Putamen (tissue), 1 donor: ENCODE data around the gene GLDC.
A peak's percentile ranks its signal among the peaks of the same experiment; 100 is the strongest.
"Not testable (repeated sequence)": the region's sequence is repeated elsewhere in the genome, so short reads cannot be mapped to it uniquely, and the experiment has no call there.

Experiments
- DNase-seq: peaks from one replicate; pipeline ENCODE4 v3.0.0-alpha.2; 2016; ENCODE audit warnings: low spot score

GLDC gene

GRCh38 chr9:6645355-6646292, at the start of gene GLDC:
Gene GLDC, minus strand, starts transcription at chr9:6645729. Its CDS starts 230 bp downstream, at chr9:6645499.
- peak; percentile 42 for DNase-seq

GRCh38 chr9:6692881-6693361, 47.4 kb upstream of the GLDC start:
- no peak for DNase-seq

DNA sequence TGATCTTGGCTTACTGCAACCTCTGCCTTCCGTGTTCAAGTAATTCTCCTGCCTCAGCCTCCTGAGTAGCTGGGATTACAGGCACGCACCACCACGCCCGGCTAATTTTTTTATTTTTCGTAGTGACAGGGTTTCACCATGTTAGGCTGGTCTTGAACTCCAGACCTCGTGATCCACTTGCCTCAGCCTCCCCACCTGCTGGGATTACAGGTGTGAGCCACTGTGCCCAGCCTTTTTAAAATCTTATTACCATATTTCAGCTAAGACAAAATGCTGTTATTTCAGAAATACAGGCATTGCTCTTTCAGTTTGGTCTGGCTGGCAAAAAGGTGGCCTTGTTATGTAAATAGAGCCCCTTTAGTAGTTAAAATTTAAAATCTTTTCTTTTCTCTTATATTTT, 46.9 kb upstream of the GLDC start:
- no peak for DNase-seq

DNA sequence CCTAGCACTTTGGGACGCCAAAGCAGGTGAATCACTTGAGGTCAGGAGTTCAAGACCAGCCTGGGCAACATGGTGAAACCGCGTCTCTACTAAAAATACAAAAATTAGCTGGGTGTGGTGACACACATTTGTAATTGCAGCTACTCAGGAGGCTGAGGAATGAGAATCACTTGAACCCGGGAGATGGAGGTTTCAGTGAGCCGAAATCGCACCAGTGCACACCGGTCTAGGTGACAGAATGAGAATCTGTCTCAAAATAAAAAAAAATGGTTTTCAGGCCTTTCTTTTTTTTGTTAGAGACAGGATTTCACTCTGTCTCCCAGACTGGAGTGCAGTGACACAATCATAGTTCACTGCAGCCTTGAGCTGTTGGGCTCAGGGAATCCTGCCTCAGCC, 45.1 kb upstream of the GLDC start:
- DNase-seq: not testable (repeated sequence)

DNA sequence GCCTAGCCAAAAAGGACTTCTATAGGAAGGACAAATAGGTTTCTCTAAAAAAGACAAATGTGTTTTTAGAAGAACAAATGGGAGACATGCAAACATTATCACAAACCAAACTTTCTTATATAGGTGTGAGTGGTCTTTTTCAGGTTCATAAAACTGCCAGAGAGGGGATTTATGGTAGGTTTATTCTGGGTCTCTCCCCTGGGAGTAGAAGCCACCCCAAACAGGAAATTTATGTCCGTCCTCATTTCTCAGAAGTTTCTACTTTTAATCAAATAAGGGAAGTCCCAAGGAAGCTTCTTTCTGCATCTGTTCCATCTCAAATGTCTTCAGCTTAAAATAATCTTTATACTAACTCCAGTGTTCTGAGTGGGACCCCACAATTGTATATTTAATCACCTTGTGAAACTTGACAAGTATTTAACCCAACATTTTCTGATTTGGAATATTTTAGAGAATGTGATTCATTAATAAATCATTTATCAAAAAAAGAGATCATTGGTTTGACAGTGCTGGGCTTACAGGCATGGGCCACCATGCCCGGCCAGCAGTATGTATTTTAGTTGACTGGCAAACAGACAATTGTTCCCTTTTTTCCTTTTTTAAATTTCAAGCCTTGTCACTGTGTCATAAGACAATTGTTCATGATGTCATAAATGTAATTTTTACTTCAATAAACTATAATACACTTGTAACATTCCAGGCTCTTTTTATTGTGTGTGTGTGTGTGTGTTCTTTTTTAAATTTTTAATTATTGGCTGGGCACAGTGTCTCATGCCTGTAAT, 44.6 kb upstream of the GLDC start:
- no peak for DNase-seq

DNA sequence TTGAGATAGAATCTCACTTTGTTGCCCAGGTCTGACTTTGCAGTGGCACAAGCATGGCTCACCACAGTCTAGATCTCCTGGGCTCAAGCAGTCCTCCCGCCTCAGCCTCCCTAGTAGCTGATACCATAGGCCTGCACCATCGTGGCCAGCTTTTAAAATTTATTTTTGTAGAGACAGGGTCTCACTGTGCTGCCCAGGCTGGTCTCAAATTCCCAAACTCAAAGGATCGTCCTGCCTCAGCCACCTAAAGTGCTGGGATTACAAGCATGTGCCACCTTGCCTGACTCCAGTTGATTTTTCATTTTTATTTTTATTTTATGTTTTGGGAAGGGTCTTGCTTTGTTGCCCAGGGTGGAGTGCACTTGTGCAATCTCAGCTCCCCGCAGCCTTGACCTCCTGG, 41.7 kb upstream of the GLDC start:
- no peak for DNase-seq

- DNase-seq: peak; percentile 29
These were observed 40.9 kb upstream of the GLDC start for GRCh38 chr9:6686396-6686795.

GRCh38 chr9:6681957-6682501, 36.5 kb upstream of the GLDC start:
- DNase-seq: no peak

GRCh38 chr9:6681147-6681956, 35.8 kb upstream of the GLDC start:
- DNase-seq: peak; percentile 98

DNA sequence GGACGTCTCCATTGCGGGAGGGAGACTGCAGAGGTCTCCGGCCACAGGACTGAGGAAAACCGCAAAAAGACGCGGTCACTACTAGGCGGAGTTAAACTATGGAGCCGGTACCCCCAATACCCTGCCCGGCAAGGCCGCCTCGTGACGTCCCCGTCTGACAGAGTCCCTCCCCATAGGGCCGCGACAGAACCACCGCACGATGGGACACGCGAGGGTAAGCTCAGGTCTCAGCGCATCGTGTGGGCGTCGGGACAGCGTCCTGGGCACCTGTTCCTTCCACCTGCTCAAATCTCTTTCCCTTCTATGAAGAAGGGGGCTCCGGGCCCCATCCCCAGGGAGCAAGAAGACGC, 35.2 kb upstream of the GLDC start:
- DNase-seq: peak; percentile 69

DNA sequence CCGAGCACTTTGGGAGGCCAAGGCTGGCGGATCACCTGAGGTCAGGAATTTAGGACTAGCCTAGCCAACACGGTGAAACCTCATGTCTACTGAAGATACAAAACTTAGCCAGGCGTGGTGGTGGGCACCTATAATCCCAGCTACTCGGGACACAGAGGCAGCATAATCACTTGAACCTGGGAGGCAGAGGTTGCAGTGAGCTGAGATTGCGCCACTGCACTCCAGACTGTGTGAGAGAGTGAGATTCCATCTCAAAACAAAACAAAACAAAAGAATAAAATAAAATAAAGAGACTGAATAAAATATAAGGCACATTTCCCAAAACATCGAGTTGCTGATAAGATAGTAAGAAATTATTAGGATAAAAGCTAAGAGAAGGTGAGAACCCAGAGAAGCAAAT, 32.3 kb upstream of the GLDC start:
- no peak for DNase-seq

DNA sequence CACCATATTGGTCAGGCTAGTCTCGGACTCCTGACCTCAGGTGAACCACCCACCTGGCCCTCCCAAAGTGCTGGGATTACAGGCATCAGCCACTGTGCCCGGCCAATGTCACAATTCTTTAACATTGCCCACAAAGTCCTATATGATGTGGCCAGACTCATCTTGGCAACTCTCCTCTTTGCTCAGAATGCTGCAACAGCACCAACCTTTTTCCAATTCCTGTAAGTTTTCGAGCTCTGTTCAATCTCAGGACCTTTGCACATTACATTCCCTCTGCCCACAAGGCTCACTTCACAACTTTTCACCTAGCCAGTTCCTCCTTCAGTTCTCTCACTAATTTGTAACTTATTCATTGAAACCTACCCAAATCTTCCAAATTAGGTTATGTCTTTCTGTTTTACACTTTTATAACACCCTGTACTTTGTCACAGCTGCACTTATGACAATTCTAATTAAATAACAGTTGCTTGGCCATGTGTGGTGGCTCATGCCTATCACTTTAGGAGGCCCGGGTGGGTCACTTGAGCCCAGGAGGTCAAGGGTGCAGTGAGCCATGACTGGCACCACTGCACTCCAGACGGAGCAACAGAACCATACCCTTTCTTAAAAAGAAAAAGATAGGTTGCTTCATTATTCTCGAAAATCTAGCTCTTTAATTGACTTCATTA, 30.9 kb upstream of the GLDC start:
- no peak for DNase-seq

GRCh38 chr9:6675268-6675667, 29.7 kb upstream of the GLDC start:
- DNase-seq: no peak

DNA sequence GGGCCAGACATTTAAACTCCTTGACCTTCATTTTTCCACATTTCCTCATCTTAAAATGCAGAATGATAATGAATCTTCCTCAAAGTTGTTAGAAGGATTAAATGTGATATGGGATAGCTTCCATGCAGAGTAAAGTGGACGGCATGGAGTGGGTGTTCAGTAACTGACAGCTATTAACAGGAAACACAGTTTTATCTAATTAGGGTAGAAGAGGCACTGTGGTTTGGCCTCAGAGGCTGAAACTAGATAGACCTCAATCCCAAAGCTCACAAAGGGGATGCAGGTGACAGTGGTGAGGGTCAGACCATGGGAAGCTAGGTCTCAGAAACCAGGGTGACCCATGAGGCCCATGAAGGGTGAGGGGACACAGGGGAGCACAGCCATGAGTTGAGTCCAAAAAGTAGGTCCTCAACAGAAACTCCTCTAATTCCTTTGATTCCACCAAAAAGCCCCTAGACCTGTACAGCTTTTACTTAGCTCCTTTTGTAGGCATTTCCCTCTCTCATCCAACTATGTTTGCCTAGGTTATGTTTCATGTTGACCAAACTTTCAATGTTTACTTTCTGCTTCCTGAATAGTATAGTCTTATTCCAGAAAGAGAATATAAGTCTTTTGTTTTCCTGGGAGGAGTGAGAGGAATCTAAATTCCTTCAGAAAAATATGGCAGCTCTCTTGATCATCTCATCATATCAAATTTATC, 27.9 kb upstream of the GLDC start:
- DNase-seq: no peak

- DNase-seq: no peak
These were observed 26.6 kb upstream of the GLDC start for GRCh38 chr9:6672118-6672517.

- no peak for DNase-seq
These were observed 25.9 kb upstream of the GLDC start for GRCh38 chr9:6671416-6671815.

DNA sequence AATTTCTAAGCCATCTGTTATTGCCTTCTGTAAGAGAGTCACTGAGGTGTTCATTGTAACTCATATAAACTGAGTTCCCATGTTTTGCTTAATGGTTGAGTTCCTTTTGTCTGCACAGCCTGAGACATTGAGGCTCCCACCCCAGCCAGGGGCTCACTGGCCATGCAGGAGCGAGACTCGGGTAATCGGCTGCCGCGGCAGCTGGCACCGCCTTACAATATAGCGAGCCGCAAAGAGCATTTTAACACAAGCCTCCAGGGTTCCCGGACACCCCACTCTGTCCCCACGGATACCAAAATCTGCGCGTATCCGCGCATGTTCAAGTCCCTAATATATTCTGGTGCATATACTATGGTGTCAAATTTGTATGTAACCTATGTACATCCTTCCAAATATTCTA, 24.4 kb upstream of the GLDC start:
- DNase-seq: no peak

DNA sequence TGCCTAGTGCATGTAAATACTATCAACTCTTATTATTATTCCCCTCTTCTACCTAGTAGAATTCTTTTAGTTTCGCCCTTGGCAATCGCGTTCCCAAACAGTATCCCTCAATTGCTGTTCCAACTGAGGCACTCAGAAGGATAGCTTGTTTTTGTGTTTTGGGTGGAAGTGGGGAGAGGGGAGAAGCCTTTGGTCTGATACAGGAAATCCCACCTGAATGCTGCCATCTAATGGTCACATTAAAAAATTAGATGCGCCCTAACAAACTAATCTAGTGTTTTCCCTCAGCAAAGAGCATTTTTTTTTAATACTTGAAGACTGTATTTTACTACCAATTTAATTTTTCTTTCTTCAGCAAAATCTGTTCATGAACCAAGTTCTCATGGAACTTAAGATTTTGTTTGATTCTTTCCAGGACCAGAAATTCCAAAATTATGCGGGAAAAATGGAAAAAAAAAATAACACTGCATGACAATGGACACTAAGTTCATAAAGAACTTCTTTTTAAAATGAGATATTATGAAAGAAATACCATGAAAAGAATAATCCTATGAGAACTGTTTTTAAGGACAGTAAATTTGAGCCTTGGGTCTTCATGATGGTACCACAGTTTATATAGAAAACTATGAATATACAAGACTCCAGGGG, 22.2 kb upstream of the GLDC start:
- DNase-seq: peak; percentile 32

DNA sequence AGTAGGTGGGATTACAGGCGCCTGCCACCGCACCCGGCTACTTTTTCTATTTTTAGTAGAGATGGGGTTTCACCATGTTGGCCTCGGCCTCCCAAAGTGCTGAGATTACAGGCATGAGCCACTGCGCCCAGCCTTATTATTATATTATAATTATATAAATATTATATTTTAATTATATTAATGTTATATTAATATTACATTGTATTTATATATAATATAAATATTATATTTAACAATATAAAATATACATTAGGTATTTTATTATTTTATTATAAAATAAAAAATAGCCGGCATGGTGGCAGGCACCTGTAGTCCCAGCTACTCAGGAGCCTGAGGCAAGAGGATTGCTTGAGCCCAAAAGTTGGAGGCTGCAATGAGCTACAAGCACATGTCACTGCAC, 21.6 kb upstream of the GLDC start:
- no peak for DNase-seq

- DNase-seq: no peak
These were observed 20.1 kb upstream of the GLDC start for GRCh38 chr9:6665628-6666027.
